Mesothelial cell of epicardium (in vitro differentiated cells): ENCODE results near the gene FANCC. TPM values are rescaled to one million over a fixed set of nuclear protein-coding genes. Genes with fewer than 3 reads are reported as not detected.

Source experiments
- DNase-seq, 2 experiments: peaks; one replicate each; pipeline ENCODE4 v3.0.0; 2021; ENCODE audit warnings: low spot score in 2 of 2; ENCODE audit not compliant: unreplicated experiment in 2 of 2
- H3K27ac Mint-ChIP-seq: 2 replicates; pipeline ENCODE4 v1.8.0; 2021; ENCODE audit warnings: mixed read lengths
- H3K27me3 Mint-ChIP-seq: 2 replicates; pipeline ENCODE4 v1.8.0; 2021; ENCODE audit warnings: low read depth, mixed read lengths
- H3K36me3 Mint-ChIP-seq: 2 replicates; pipeline ENCODE4 v1.8.0; 2021; ENCODE audit warnings: mixed read lengths
- H3K4me1 Mint-ChIP-seq: 2 replicates; pipeline ENCODE4 v1.8.0; 2021; ENCODE audit warnings: mixed read lengths
- H3K4me3 Mint-ChIP-seq: 2 replicates; pipeline ENCODE4 v1.8.0; 2021; ENCODE audit warnings: mild to moderate bottlenecking, moderate library complexity, mixed read lengths
- H3K9me3 Mint-ChIP-seq: 2 replicates; pipeline ENCODE4 v1.8.0; 2021; ENCODE audit warnings: mixed read lengths
- CTCF ChIP-seq: fragments of 200-600 bp; sonication (generic); IDR thresholded peaks from one replicate; pipeline ENCODE4 v1.5.0; 2021; ENCODE audit warnings: antibody characterized with exemption; ENCODE audit not compliant: unreplicated experiment
- total RNA-seq: library from RNA; stranded (reverse); gene quantifications from 3 replicates; pipeline ENCODE4 v1.2.1, GENCODE V29; 2021

Gene FANCC
- total RNA-seq, 1 donor from 2014 or later: 22.5 TPM

GRCh38 chr9:95112436-95113280 lies 204.9 kb downstream of the FANCC start:
- Mint-ChIP-seq H3K27ac (no peak overlapping the region), H3K9me3 (no peaks in the 10 kb centered on the region), H3K4me3 (no peak overlapping the region), H3K27me3 (no peaks in the 10 kb centered on the region), H3K36me3 (peaks cover 22% of the 10 kb centered on the region), H3K4me1 (peaks cover 8% of the 10 kb centered on the region)
- no peak for DNase-seq
- TF ChIP-seq CTCF: no peak

- Mint-ChIP-seq H3K4me3 (no peak overlapping the region), H3K9me3 (no peaks in the 10 kb centered on the region), H3K27me3 (no peaks in the 10 kb centered on the region), H3K27ac (no peak overlapping the region), H3K4me1 (peaks cover 4% of the 10 kb centered on the region), H3K36me3 (peaks cover 28% of the 10 kb centered on the region)
- DNase-seq: no peak
- TF ChIP-seq CTCF: no peak
Observed at GRCh38 chr9:95111716-95112115, 205.8 kb downstream of the FANCC start.

- Mint-ChIP-seq H3K36me3 (peaks cover 32% of the 10 kb centered on the region), H3K9me3 (no peaks in the 10 kb centered on the region), H3K27me3 (no peaks in the 10 kb centered on the region), H3K4me1 (no peaks in the 10 kb centered on the region), H3K27ac (no peak overlapping the region), H3K4me3 (no peak overlapping the region)
- TF ChIP-seq CTCF: no peak
- no peak for DNase-seq
Observed at GRCh38 chr9:95110921-95111525, 206.5 kb downstream of the FANCC start.

- no peaks in the 10 kb centered on the region for H3K4me1 Mint-ChIP-seq
- DNase-seq: no peak
- H3K27me3 Mint-ChIP-seq: no peaks in the 10 kb centered on the region
- H3K4me3 Mint-ChIP-seq: no peak overlapping the region
- H3K36me3 Mint-ChIP-seq: peaks cover 34% of the 10 kb centered on the region
- no peak overlapping the region for H3K27ac Mint-ChIP-seq
- no peak for TF ChIP-seq CTCF
- no peaks in the 10 kb centered on the region for H3K9me3 Mint-ChIP-seq
Observed at GRCh38 chr9:95109456-95109855, 208.1 kb downstream of the FANCC start.

GRCh38 chr9:95108777-95109176 lies 208.7 kb downstream of the FANCC start:
- peaks cover 31% of the 10 kb centered on the region for H3K36me3 Mint-ChIP-seq
- H3K4me3 Mint-ChIP-seq: no peak overlapping the region
- no peaks in the 10 kb centered on the region for H3K4me1 Mint-ChIP-seq
- TF ChIP-seq CTCF: no peak
- H3K27ac Mint-ChIP-seq: peak overlapping the region; percentile 55
- no peaks in the 10 kb centered on the region for H3K9me3 Mint-ChIP-seq
- DNase-seq: no peak
- no peaks in the 10 kb centered on the region for H3K27me3 Mint-ChIP-seq
